Measurements from ENCODE around the gene CPNE2. TPM values are rescaled to one million over a fixed set of nuclear protein-coding genes. Genes with fewer than 3 reads are reported as not detected.

CPNE2 gene
- total and polyA plus RNA-seq, 10 of the 15 experiments (the other 5 are each of a cell fraction or from before 2014, with no cell fraction given), result 3.1 to 22.1 (median 9.9) TPM

- Histone ChIP-seq H3K27me3 (replicated peaks in 1 of 2; ENCODE audit: control insufficient read depth in 2 of 2, insufficient read depth in 2 of 2, low read length in 1 of 2) (no peaks in the 10 kb centered on the region), H3K79me2 (ENCODE audit: control insufficient read depth, insufficient read depth, low read length) (no peaks in the 10 kb centered on the region), H3K4me3 (no peak overlapping the region), H3K36me3 (ENCODE audit: control insufficient read depth in 2 of 2, insufficient read depth in 2 of 2, low read length in 1 of 2) (no peaks in the 10 kb centered on the region), H3K27ac (ENCODE audit: control insufficient read depth, insufficient read depth) (peak overlapping the region; percentile 28), H2AFZ (ENCODE audit: control insufficient read depth, low read depth, low read length) (no peak overlapping the region), H3K4me2 (ENCODE audit: control insufficient read depth, insufficient read depth) (peak overlapping the region; percentile 40), H4K20me1 (ENCODE audit: control insufficient read depth, insufficient read depth) (no peaks in the 10 kb centered on the region), H3K9ac (ENCODE audit: control insufficient read depth, insufficient read depth, low read length) (no peak overlapping the region), H3K4me1 (ENCODE audit: control insufficient read depth, insufficient read depth, low read length) (peaks cover 17% of the 10 kb centered on the region), H3K9me3 (replicated peaks; ENCODE audit: control insufficient read depth, insufficient read depth, low read length) (no peaks in the 10 kb centered on the region)
- FAIRE-seq, result no peak
- ChIA-PET SMC1A (ENCODE audit: uncharacterized antibody, unreplicated experiment) (interaction anchor here (2.3 kb wide), 1 partner anchor 15 kb away, joined by 10 read pairs; no protein-coding TSS in a partner anchor), RAD21 (ENCODE audit: unreplicated experiment) (interaction anchor here (0.8 to 1.7 kb wide), 2 partner anchors 20 to 82 kb away, joined by 4 to 8 read pairs; partner anchors contain the start of gene CPNE2), CTCF (interaction anchor here (0.7 to 3.2 kb wide), 5 partner anchors 11 to 149 kb away, joined by 3 to 15 read pairs (median 4); partner anchors contain the start of gene CPNE2), POLR2A (interaction anchor here (0.7 to 1.2 kb wide), 2 partner anchors 23 to 67 kb away, joined by 3 read pairs; no protein-coding TSS in a partner anchor)
- intact Hi-C loops (cut with micrococcal nuclease; ENCODE audit: unreplicated experiment), result no loop called here
- DNase-seq (ENCODE audit: low read depth, low spot score), result no peak
- TF ChIP-seq EED (IDR thresholded peaks at IDR 0.05; ENCODE audit: low read depth) (peak; percentile 42), PAX5 (IDR thresholded peaks at IDR 0.05; ENCODE audit: borderline replicate concordance, low read depth, low read length) (no peak), CBX3 (IDR thresholded peaks at IDR 0.05; ENCODE audit: borderline replicate concordance, low read depth) (no peak), FOXM1 (IDR thresholded peaks at IDR 0.05; ENCODE audit: low read depth, low read length) (peak; percentile 45; the same call in 1 of the 2 replicates), NRF1 (conservative IDR thresholded peaks at IDR 0.05; ENCODE audit: low read depth, low read length) (no peak), IKZF2 (IDR thresholded peaks at IDR 0.05) (0 out of 4 replicates have a peak, but pooled peaks have one; percentile 16 to 18), E4F1 (IDR thresholded peaks at IDR 0.05; ENCODE audit: borderline replicate concordance, partially characterized antibody) (no peak), NFIC (IDR thresholded peaks at IDR 0.05; ENCODE audit: low read depth, low read length) (peak; percentile 61; the same call in 1 of the 2 replicates), TARDBP (IDR thresholded peaks at IDR 0.05; ENCODE audit: borderline replicate concordance) (no peak), CREM (IDR thresholded peaks at IDR 0.05; ENCODE audit: low read depth) (peak; percentile 26; the same call in 1 of the 2 replicates), ETV6 (conservative IDR thresholded peaks at IDR 0.05 in 1 of 2, IDR thresholded peaks at IDR 0.05 in 1 of 2; ENCODE audit: borderline replicate concordance in 1 of 2, low read depth in 1 of 2) (peak in 1 of 2 experiments; percentile 72; a peak in 2 of 4 replicates), BHLHE40 (IDR thresholded peaks at IDR 0.05; ENCODE audit: borderline replicate concordance in 1 of 2, low read depth in 2 of 2, low read length in 1 of 2) (no peak), IKZF1 (conservative IDR thresholded peaks at IDR 0.05) (peak; percentile 41), RUNX3 (IDR thresholded peaks at IDR 0.05; ENCODE audit: low read length) (peak; percentile 81)
- ATAC-seq, result peak; percentile 17
- BruUV-seq (replicated peaks), result no TSS peak
- in situ Hi-C loops (cut with MboI), result no loop called here
- 61% methylated on average over 10 of the region's 10 CpGs for WGBS (ENCODE audit: insufficient coverage, insufficient replicate concordance, low lambda C conversion rate, missing lambda C conversion rate)
Observed at GRCh38 chr16:57112403-57113041, 20.1 kb downstream of the CPNE2 start.
